ENCODE data around the gene SREBF2. TPM values are rescaled to one million over a fixed set of nuclear protein-coding genes. Genes with fewer than 3 reads are reported as not detected.

Gene SREBF2
- total and polyA plus RNA-seq, 2 donors (not counting 3 experiments of a cell fraction or from before 2014, with no cell fraction given) = 101 to 136 TPM

DNA sequence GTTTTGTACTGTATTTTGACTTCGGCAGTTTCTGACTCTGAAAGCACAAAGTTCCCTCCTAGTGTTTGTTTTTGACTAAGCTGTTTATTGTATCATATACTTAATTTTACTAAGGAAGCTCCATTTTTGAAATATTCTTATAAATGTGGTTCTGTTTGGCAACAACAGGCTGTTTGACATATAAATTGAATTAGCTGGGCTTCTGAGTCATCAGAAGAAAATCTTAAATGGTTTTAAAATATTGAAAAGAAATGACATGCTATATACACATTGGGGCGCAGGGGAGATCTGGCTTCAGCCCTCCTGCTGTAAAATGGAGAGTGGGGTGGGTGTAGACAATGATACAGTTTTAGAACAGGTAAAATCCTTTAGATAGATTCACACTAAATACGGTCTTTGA, 43.4 kb downstream of the SREBF2 start:
- H4K20me1 ChIP-seq (replicated peaks; ENCODE audit: control insufficient read depth, extremely low read depth, insufficient read depth, low read length) = no peaks in the 10 kb centered on the region
- H3K79me2 ChIP-seq (ENCODE audit: control insufficient read depth, insufficient read depth, low read length) = no peaks in the 10 kb centered on the region
- no peak for TF ChIP-seq FOS (IDR thresholded peaks at IDR 0.05; ENCODE audit: borderline replicate concordance, insufficient read depth, low read length)
- no peak for TF ChIP-seq EZH2 (IDR thresholded peaks at IDR 0.05; ENCODE audit: borderline replicate concordance, low read depth, low read length, severe bottlenecking)
- TF ChIP-seq POLR2A (IDR thresholded peaks at IDR 0.05; ENCODE audit: low read depth, low read length) = no peak
- no peak for TF ChIP-seq MYC (IDR thresholded peaks at IDR 0.05; ENCODE audit: low read depth, low read length)
- no peak for TF ChIP-seq GATA2 (IDR thresholded peaks at IDR 0.05; ENCODE audit: insufficient read depth, insufficient read length, low read depth, low read length)
- TF ChIP-seq POLR2AphosphoS5 (IDR thresholded peaks at IDR 0.05; ENCODE audit: insufficient read depth, low read depth, low read length) = no peak
- no peaks in the 10 kb centered on the region for H3K27me3 ChIP-seq (ENCODE audit: control insufficient read depth in 2 of 2, insufficient read depth in 2 of 2, low read length in 2 of 2)
- CTCF ChIA-PET = interaction anchor here (0.8 kb wide), 1 partner anchor 179 kb away, joined by 4 read pairs; no protein-coding TSS in a partner anchor
- H2AFZ ChIP-seq (ENCODE audit: low read depth, low read length) = no peak overlapping the region
- dilution Hi-C loops (cut with MboI; ENCODE audit: extremely low pct_ligation_motif_present, low sequenced_read_pairs) (no loop called here), intact Hi-C loops (cut with micrococcal nuclease) (no loop called here)
- H3K9ac ChIP-seq (replicated peaks; ENCODE audit: extremely low read depth, insufficient read depth, low read length) = no peak overlapping the region
- H3K4me3 ChIP-seq (replicated peaks in 1 of 3; ENCODE audit: insufficient read depth in 1 of 3, low read depth in 1 of 3, low read length in 3 of 3) = no peak overlapping the region
- H3K4me2 ChIP-seq (ENCODE audit: insufficient read depth, low read length) = no peak overlapping the region
- no peaks in the 10 kb centered on the region for H3K9me3 ChIP-seq (replicated peaks; ENCODE audit: control insufficient read depth, insufficient read depth, low read length)
- H3K27ac ChIP-seq (ENCODE audit: insufficient read depth, low read depth, low read length) = no peak overlapping the region
- DNase-seq (ENCODE audit: low read depth, low spot score) = no peak
- no peaks in the 10 kb centered on the region for H3K4me1 ChIP-seq (ENCODE audit: control insufficient read depth, extremely low read depth, insufficient read depth, low read length)
- H3K9me1 ChIP-seq (replicated peaks; ENCODE audit: control insufficient read depth, extremely low read depth, insufficient read depth, low read length) = no peaks in the 10 kb centered on the region
- no peak for FAIRE-seq
- POLR2A ChIA-PET = no interaction called here
- peaks cover 38 to 49% of the 10 kb centered on the region in 2 experiments for H3K36me3 ChIP-seq (ENCODE audit: control insufficient read depth in 2 of 2, extremely low read depth in 1 of 2, insufficient read depth in 2 of 2, low read length in 2 of 2)
- BruUV-seq (replicated peaks) = no TSS peak

DNA sequence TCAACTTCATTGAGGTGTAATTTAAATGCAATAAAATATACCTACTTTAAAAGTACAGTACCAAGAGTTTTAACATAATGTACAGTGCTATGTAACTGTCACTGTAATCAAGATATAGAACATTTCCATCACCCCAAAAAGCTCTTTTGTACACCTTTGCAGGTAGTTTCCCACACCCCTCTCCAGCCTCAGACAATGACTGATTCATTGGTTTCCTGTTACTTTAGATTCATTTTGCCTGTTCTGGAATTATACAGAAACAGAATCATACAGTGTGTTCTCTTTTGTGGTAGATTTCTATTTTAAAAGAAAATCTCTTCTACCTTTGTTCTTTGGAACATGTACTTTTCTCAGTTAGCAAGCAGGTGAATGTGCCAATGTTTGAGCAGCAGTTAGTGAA, 43.8 kb downstream of the SREBF2 start:
- H3K4me1 ChIP-seq (ENCODE audit: control insufficient read depth, extremely low read depth, insufficient read depth, low read length) = no peaks in the 10 kb centered on the region
- TF ChIP-seq FOS (IDR thresholded peaks at IDR 0.05; ENCODE audit: borderline replicate concordance, insufficient read depth, low read length) = no peak
- no peak for TF ChIP-seq EZH2 (IDR thresholded peaks at IDR 0.05; ENCODE audit: borderline replicate concordance, low read depth, low read length, severe bottlenecking)
- TF ChIP-seq, protein P1, sequence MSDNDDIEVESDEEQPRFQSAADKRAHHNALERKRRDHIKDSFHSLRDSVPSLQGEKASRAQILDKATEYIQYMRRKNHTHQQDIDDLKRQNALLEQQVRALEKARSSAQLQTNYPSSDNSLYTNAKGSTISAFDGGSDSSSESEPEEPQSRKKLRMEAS (IDR thresholded peaks at IDR 0.05; ENCODE audit: insufficient read depth, insufficient read length) = no peak
- TF ChIP-seq POLR2AphosphoS5 (IDR thresholded peaks at IDR 0.05; ENCODE audit: insufficient read depth, low read depth, low read length) = no peak
- no peak for TF ChIP-seq POLR2A (IDR thresholded peaks at IDR 0.05; ENCODE audit: low read depth, low read length)
- TF ChIP-seq, protein P2, sequence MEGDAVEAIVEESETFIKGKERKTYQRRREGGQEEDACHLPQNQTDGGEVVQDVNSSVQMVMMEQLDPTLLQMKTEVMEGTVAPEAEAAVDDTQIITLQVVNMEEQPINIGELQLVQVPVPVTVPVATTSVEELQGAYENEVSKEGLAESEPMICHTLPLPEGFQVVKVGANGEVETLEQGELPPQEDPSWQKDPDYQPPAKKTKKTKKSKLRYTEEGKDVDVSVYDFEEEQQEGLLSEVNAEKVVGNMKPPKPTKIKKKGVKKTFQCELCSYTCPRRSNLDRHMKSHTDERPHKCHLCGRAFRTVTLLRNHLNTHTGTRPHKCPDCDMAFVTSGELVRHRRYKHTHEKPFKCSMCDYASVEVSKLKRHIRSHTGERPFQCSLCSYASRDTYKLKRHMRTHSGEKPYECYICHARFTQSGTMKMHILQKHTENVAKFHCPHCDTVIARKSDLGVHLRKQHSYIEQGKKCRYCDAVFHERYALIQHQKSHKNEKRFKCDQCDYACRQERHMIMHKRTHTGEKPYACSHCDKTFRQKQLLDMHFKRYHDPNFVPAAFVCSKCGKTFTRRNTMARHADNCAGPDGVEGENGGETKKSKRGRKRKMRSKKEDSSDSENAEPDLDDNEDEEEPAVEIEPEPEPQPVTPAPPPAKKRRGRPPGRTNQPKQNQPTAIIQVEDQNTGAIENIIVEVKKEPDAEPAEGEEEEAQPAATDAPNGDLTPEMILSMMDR (IDR thresholded peaks at IDR 0.05; ENCODE audit: extremely low read depth in 1 of 2, insufficient read depth in 1 of 2, low read depth in 1 of 2, low read length in 2 of 2) = no peak
- TF ChIP-seq GATA2 (IDR thresholded peaks at IDR 0.05; ENCODE audit: insufficient read depth, insufficient read length, low read depth, low read length) = no peak
- TF ChIP-seq MYC (IDR thresholded peaks at IDR 0.05; ENCODE audit: low read depth, low read length) = no peak
- TF ChIP-seq JUN (IDR thresholded peaks at IDR 0.05; ENCODE audit: borderline replicate concordance, insufficient read depth, insufficient read length, low read depth) = no peak
- POLR2A ChIA-PET = no interaction called here
- no peak overlapping the region for H3K4me2 ChIP-seq (ENCODE audit: insufficient read depth, low read length)
- CTCF ChIA-PET = no interaction called here
- no peak overlapping the region for H2AFZ ChIP-seq (ENCODE audit: low read depth, low read length)
- intact Hi-C loops (cut with micrococcal nuclease) (no loop called here), dilution Hi-C loops (cut with MboI; ENCODE audit: extremely low pct_ligation_motif_present, low sequenced_read_pairs) (no loop called here)
- BruUV-seq (replicated peaks) = no TSS peak
- DNase-seq (ENCODE audit: low read depth, low spot score) (no peak), FAIRE-seq (no peak)
- H3K9me3 ChIP-seq (replicated peaks; ENCODE audit: control insufficient read depth, insufficient read depth, low read length) = no peaks in the 10 kb centered on the region
- H3K9me1 ChIP-seq (replicated peaks; ENCODE audit: control insufficient read depth, extremely low read depth, insufficient read depth, low read length) = no peaks in the 10 kb centered on the region
- no peak overlapping the region for H3K27ac ChIP-seq (ENCODE audit: insufficient read depth, low read depth, low read length)
- no peak overlapping the region for H3K4me3 ChIP-seq (replicated peaks in 1 of 3; ENCODE audit: insufficient read depth in 1 of 3, low read depth in 1 of 3, low read length in 3 of 3)
- H3K79me2 ChIP-seq (ENCODE audit: control insufficient read depth, insufficient read depth, low read length) = no peaks in the 10 kb centered on the region
- H4K20me1 ChIP-seq (replicated peaks; ENCODE audit: control insufficient read depth, extremely low read depth, insufficient read depth, low read length) = no peaks in the 10 kb centered on the region
- H3K36me3 ChIP-seq (ENCODE audit: control insufficient read depth in 2 of 2, extremely low read depth in 1 of 2, insufficient read depth in 2 of 2, low read length in 2 of 2) = peaks cover 42 to 48% of the 10 kb centered on the region in 2 experiments
- no peak overlapping the region for H3K9ac ChIP-seq (replicated peaks; ENCODE audit: extremely low read depth, insufficient read depth, low read length)
- H3K27me3 ChIP-seq (ENCODE audit: control insufficient read depth in 2 of 2, insufficient read depth in 2 of 2, low read length in 2 of 2) = no peaks in the 10 kb centered on the region

All from endothelial cell of umbilical vein (primary cell).